ENCODE data around the gene FOXP1.

Gene FOXP1

DNA sequence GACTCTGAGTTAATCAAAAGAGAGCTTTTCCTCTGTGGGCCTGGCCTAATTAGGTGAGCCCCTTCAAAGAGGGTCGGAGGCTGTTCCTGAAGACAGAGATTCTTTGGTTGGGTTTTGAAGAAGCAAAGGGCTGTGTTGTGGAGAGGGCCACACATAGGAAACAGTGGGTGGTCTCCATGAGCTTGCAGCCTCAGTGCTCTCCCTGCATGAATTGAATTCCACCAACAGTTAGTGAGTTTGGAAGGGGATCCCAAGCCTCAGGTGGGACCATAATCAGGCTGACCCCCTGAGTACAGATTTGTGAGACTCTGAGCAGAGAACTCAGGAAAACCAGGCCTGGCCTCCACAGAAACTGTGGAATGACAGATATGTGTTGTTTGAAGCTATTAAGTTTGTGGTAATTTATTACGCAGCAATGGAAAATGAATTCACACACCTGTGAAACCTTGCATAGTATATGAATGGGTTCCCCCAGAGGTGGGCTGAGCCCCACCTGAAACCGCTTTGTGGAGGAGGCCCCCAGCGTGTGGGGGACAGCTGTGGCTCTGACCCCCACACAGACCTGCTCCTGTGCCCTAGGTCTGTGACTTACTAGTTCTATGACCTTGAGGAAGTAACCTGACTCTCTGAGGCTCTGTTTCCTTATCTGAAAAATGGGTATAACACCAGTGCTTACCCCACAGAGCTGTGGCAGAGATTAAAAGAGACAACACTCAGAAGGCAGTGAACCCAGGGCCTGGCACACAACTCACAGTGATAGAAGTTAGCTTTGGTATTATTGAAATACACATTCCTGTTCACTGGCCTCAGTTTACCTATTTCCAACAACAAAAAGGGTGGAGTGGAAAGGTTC, 431.3 kb downstream of the FOXP1 start:
- Histone ChIP-seq H3K36me3 (no peaks in the 10 kb centered on the region), H3K9me3 (no peaks in the 10 kb centered on the region), H3K27me3 (no peaks in the 10 kb centered on the region), H3K4me1 (peaks cover 4% of the 10 kb centered on the region; the same call in 1 of the 2 replicates), H3K4me3 (ENCODE audit: low read depth, low read length) (no peak overlapping the region)
- TF ChIP-seq, protein P1, sequence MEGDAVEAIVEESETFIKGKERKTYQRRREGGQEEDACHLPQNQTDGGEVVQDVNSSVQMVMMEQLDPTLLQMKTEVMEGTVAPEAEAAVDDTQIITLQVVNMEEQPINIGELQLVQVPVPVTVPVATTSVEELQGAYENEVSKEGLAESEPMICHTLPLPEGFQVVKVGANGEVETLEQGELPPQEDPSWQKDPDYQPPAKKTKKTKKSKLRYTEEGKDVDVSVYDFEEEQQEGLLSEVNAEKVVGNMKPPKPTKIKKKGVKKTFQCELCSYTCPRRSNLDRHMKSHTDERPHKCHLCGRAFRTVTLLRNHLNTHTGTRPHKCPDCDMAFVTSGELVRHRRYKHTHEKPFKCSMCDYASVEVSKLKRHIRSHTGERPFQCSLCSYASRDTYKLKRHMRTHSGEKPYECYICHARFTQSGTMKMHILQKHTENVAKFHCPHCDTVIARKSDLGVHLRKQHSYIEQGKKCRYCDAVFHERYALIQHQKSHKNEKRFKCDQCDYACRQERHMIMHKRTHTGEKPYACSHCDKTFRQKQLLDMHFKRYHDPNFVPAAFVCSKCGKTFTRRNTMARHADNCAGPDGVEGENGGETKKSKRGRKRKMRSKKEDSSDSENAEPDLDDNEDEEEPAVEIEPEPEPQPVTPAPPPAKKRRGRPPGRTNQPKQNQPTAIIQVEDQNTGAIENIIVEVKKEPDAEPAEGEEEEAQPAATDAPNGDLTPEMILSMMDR (IDR thresholded peaks at IDR 0.05; ENCODE audit: low read depth, low read length), result no peak
- no peak for DNase-seq

DNA sequence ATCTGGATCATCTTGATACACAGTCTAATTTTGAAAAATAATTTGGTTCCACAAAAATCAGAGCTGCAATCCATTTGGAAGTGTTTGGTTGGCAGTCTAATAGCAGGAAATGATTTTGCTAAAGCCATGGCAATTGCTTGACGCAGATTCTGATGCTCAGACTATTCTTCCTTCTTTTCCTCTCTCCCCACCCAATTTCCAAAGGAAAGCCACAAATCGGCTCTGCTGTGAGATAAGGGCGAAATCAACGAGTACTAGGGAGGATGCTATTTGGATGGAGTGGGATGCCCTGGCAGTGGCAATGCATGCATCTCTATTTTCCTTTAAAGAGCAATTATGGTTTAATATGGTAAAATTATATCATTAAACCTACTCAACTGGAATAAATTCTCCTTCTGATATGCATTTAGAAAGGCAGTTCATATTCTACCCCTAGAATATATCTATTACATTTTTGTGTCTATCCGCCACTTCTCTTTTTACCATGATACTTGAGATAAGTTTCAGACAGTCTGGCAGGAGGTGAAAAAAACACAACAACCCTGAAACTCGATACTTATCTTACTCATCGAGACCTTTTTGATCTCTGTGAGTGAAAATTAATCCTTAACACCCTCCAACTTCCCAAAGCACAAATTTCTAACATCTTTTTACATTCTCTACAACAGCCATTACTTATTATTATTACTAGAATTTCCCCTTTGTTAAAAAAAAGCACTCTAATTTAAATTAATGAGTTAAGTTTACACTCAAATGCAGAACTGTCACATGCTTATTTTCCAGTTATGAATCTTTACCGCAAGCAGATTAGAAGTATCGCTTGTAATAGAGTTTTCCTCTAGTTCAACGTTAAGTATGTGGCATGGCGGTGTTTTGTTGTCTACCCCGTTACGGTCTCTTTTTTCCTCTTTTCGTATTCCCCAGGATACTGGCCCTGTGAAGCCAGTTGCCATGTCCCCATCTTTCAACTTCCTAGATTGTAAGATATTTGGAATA, 433.3 kb downstream of the FOXP1 start:
- Histone ChIP-seq H3K4me1 (peaks cover 4% of the 10 kb centered on the region; the same call in 1 of the 2 replicates), H3K9me3 (no peaks in the 10 kb centered on the region), H3K36me3 (no peaks in the 10 kb centered on the region), H3K27me3 (no peaks in the 10 kb centered on the region), H3K4me3 (ENCODE audit: low read depth, low read length) (no peak overlapping the region)
- DNase-seq, result no peak
- TF ChIP-seq, protein P1 (IDR thresholded peaks at IDR 0.05; ENCODE audit: low read depth, low read length), result no peak

DNA sequence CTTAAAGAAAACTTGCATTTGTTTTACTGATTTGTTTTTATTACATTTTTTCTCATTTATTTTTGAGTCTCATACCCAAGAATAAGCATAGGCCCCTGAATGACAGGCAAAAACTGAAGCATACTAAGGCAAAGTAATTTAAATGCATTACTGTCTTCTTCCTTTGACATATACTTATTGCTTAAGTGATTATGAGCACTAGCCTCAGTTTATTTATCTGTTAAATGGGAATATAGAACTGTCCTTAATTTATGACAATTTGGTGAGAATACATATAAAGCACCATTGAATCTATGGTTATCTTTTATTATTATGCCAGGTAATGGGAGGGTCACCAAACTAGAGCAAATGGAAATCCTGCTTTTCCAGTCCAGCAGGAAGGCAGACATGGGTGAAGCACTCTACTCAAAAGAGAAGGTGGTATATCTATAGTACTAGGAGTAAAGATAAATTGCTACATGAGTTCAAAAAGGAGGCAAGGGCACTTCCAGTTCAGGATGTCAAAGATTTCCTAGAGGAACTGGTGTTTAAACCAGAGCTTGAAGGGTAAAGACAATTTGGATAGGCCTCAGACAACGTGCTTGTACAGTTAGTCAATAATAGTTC, 435.0 kb downstream of the FOXP1 start:
- peaks cover 4% of the 10 kb centered on the region; the same call in 1 of the 2 replicates for H3K4me1 ChIP-seq
- TF ChIP-seq, protein P1 (IDR thresholded peaks at IDR 0.05; ENCODE audit: low read depth, low read length), result no peak
- no peak for DNase-seq
- H3K4me3 ChIP-seq (ENCODE audit: low read depth, low read length), result no peak overlapping the region
- no peaks in the 10 kb centered on the region for H3K36me3 ChIP-seq
- H3K9me3 ChIP-seq, result no peaks in the 10 kb centered on the region
- no peaks in the 10 kb centered on the region for H3K27me3 ChIP-seq

DNA sequence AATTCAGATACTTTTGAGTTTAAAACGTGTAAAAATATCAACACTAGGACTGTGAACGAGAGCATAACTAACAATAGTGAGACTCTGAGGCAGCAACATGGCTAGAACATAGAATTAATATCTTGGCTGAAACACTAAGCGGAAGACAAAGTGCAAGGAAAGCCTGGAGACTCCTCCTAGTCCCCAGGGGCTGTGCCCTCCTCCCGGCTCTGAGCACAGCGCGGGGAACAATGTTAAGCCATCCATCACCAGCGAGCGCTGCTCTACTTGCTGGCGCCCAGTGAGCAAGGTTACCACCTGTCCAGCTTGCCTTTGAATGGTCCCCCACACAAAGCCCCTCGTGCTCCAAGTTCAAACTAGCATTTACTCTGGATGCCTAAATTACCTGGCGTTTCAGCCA, 436.9 kb downstream of the FOXP1 start:
- Histone ChIP-seq H3K4me3 (ENCODE audit: low read depth, low read length) (no peak overlapping the region), H3K4me1 (peaks cover 4% of the 10 kb centered on the region; the same call in 1 of the 2 replicates), H3K36me3 (no peaks in the 10 kb centered on the region), H3K27me3 (no peaks in the 10 kb centered on the region), H3K9me3 (no peaks in the 10 kb centered on the region)
- no peak for DNase-seq
- TF ChIP-seq, protein P1 (IDR thresholded peaks at IDR 0.05; ENCODE audit: low read depth, low read length), result no peak

DNA sequence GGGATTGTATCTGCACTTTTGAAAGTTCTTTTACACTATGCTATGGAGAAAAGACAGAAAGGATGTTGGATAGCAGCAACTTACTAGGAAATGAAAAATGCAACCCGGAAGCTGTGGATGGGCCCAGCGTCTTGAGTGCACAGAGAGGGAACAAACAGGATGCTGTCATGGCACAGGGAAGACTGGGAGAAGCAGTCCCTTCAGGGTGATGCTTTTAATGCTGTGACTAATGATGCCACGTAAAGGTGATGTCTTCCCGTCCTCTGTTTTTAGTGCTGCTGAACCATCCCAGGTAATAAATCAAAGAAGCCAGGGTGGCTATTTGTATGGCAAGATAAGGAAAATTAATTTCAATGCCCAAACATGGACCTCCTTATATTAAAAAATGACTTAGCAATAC, 437.6 kb downstream of the FOXP1 start:
- H3K27me3 ChIP-seq, result no peaks in the 10 kb centered on the region
- H3K9me3 ChIP-seq, result no peaks in the 10 kb centered on the region
- H3K36me3 ChIP-seq, result no peaks in the 10 kb centered on the region
- no peak overlapping the region for H3K4me3 ChIP-seq (ENCODE audit: low read depth, low read length)
- no peak for DNase-seq
- peaks cover 4% of the 10 kb centered on the region; the same call in 1 of the 2 replicates for H3K4me1 ChIP-seq
- TF ChIP-seq, protein P1 (IDR thresholded peaks at IDR 0.05; ENCODE audit: low read depth, low read length), result no peak

Data from BE2C (cell line).